Lung (tissue), 12 donors: ENCODE measurements around the gene KDM2B. TPM values are rescaled to one million over a fixed set of nuclear protein-coding genes. Genes with fewer than 3 reads are reported as not detected.

Experiments used
- ATAC-seq: fragments of 200-7000 bp; cut with Tn5 transposase; one replicate; pipeline ENCODE4 v1.9.1; 2020; ENCODE audit warnings: moderate number of reproducible peaks; ENCODE audit not compliant: insufficient read depth, low FRiP score
- DNase-seq, 3 donors: peaks; one replicate each; pipeline ENCODE4 v3.0.0-alpha.2; 2013 to 2017
- H3K27ac ChIP-seq, 2 donors: one replicate each; pipeline ENCODE4 v1.5.1; 2013; ENCODE audit warnings: mild to moderate bottlenecking in 2 of 2, moderate library complexity in 2 of 2, control low read depth in 1 of 2, inconsistent platforms in 1 of 2, low read depth in 1 of 2, low read length in 1 of 2
- H3K27me3 ChIP-seq, 3 donors: one replicate each; pipeline ENCODE4 v1.5.1; 2013; ENCODE audit warnings: low read length in 2 of 3; ENCODE audit not compliant: control insufficient read depth in 3 of 3, insufficient read depth in 3 of 3
- H3K36me3 ChIP-seq, 4 donors: one replicate each; pipeline ENCODE4 v1.5.1; 2013; ENCODE audit warnings: low read length in 4 of 4, mild to moderate bottlenecking in 1 of 4, moderate library complexity in 1 of 4; ENCODE audit not compliant: control insufficient read depth in 4 of 4, insufficient read depth in 4 of 4
- H3K4me1 ChIP-seq, 5 donors: one replicate each; pipeline ENCODE4 v1.5.1; 2013; ENCODE audit warnings: low read length in 5 of 5, mild to moderate bottlenecking in 2 of 5, moderate library complexity in 1 of 5; ENCODE audit not compliant: control insufficient read depth in 5 of 5, insufficient read depth in 5 of 5
- H3K4me3 ChIP-seq: one replicate; pipeline ENCODE4 v1.5.1; 2013; ENCODE audit warnings: mild to moderate bottlenecking, control low read depth, moderate library complexity
- H3K9ac ChIP-seq, 2 donors: one replicate each; pipeline ENCODE4 v1.5.1; 2013; ENCODE audit warnings: low read length in 2 of 2, control low read depth in 1 of 2; ENCODE audit not compliant: insufficient read depth in 1 of 2
- H3K9me3 ChIP-seq, 4 donors: one replicate each; pipeline ENCODE4 v1.5.1; 2013; ENCODE audit warnings: low read length in 3 of 4, mild to moderate bottlenecking in 1 of 4, moderate library complexity in 1 of 4; ENCODE audit not compliant: control insufficient read depth in 4 of 4, insufficient read depth in 3 of 4
- WGBS, 2 donors: extraction: QIAGEN DNeasy Blood & Tissue Kit; methylation state at CpG; one replicate each; pipeline ENCODE4 v1.1.7; 2013; 5-methylcytosine and 5-hydroxymethylcytosine counted together
- polyA plus RNA-seq, 2 donors: library from polyadenylated mRNA; stranded (reverse); fragments of 200-250 nt; gene quantifications; one replicate each; pipeline ENCODE4 v1.2.1, GENCODE V29; 2013
- total RNA-seq, 2 donors: library from RNA; depleted of rRNA in 1 of 2; stranded (reverse); fragments of >200 nt in 1 of 2; gene quantifications; one replicate each; pipeline ENCODE4 v1.2.1, GENCODE V29; 2014 to 2021
- TF ChIP-seq, protein P1 (sequence below): IDR thresholded peaks from 2 replicates; pipeline ENCODE4 v1.5.1; 2012; ENCODE audit warnings: mild to moderate bottlenecking; ENCODE audit errors: control extremely low read depth, extremely low read depth
- donor health status: control.
- donor health status: control.
- donor health status: Bipolar disorder and iron deficiency.
- donor health status: healthy.
- donor health status: DM: yes; HTN: yes; CAD: no.

The KDM2B gene
- total and polyA plus RNA-seq, 4 donors, result 13.8 to 44.5 (median 24.6) TPM

GRCh38 chr12:121452985-121453360, 127.8 kb downstream of the KDM2B start:
- no peak for DNase-seq
- TF ChIP-seq, protein P1, sequence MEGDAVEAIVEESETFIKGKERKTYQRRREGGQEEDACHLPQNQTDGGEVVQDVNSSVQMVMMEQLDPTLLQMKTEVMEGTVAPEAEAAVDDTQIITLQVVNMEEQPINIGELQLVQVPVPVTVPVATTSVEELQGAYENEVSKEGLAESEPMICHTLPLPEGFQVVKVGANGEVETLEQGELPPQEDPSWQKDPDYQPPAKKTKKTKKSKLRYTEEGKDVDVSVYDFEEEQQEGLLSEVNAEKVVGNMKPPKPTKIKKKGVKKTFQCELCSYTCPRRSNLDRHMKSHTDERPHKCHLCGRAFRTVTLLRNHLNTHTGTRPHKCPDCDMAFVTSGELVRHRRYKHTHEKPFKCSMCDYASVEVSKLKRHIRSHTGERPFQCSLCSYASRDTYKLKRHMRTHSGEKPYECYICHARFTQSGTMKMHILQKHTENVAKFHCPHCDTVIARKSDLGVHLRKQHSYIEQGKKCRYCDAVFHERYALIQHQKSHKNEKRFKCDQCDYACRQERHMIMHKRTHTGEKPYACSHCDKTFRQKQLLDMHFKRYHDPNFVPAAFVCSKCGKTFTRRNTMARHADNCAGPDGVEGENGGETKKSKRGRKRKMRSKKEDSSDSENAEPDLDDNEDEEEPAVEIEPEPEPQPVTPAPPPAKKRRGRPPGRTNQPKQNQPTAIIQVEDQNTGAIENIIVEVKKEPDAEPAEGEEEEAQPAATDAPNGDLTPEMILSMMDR, result no peak
- Histone ChIP-seq H3K9ac (no peak overlapping the region), H3K9me3 (no peaks in the 10 kb centered on the region), H3K4me1 (peaks cover 0 to 11% (median 0%) of the 10 kb centered on the region in 5 donors), H3K36me3 (peaks cover 0 to 24% (median 7%) of the 10 kb centered on the region in 4 donors), H3K4me3 (no peak overlapping the region), H3K27me3 (no peaks in the 10 kb centered on the region), H3K27ac (peak overlapping the region in 1 of 2 donors; percentile 32)
- ATAC-seq, result no peak
- 89 to 90% methylated on average over 39 of the region's 39 CpGs for WGBS, 2 donors

DNA sequence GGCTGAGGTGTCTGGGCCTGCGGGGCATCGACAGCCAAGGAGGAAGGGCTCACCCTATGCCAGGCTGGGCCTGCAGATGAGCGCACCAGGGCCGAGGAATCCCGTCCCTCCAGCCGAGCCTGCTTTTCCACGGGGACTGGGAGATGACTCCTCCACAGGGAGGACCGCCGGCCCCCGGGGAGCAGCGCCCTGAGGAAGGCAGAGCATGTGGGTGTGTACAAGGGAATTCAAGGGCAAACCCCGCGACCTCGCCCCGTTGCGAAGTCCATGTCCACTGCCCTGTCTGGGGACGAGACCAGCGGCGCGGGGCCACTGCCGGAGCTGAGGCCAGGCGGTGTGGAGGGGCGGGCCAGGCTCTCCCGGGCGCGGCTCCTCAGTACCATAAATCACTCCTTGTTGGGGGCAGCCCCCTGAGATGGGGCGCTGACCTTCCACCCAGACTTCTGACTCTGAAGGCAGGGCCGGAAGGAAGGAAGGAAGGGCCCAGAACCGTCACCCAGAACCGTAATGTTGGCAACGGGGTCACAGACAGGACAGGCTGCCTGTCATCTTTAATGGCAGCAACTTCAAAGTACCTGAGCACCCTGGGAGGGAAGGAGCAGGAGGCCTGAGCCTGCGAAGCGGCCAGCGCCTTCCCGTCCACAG, 128.4 kb downstream of the KDM2B start:
- Histone ChIP-seq H3K27me3 (no peaks in the 10 kb centered on the region), H3K9ac (no peak overlapping the region), H3K27ac (peak overlapping the region in 1 of 2 donors; percentile 55), H3K4me3 (no peak overlapping the region), H3K4me1 (peaks cover 0 to 11% (median 0%) of the 10 kb centered on the region in 5 donors), H3K9me3 (no peaks in the 10 kb centered on the region), H3K36me3 (peaks cover 0 to 24% (median 7%) of the 10 kb centered on the region in 4 donors)
- DNase-seq, result no peak
- ATAC-seq, result no peak
- 53 to 64% methylated on average over 35 of the region's 35 CpGs for WGBS, 2 donors
- TF ChIP-seq, protein P1, result no peak

DNA sequence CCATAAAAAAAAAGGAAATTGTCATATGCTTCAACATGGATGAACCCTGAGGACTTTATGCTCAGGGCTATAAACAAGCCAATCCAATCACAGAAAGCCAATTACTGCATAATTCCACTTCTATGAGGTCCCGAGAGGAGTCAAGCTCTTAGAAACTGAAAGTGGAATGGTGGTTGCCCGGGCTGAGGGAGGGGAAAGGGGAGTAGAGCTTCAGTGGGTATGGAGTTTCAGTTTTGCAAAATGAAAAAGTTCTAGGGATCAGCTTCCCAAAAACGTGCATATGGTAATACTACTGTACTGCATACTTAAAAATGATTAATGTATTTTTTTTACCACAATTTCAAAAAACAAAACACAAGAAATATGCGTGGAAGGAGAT, 128.9 kb downstream of the KDM2B start:
- Histone ChIP-seq H3K9me3 (no peaks in the 10 kb centered on the region), H3K27ac (peak overlapping the region in 1 of 2 donors; percentile 55), H3K36me3 (peaks cover 0 to 24% (median 7%) of the 10 kb centered on the region in 4 donors), H3K27me3 (no peaks in the 10 kb centered on the region), H3K4me3 (no peak overlapping the region), H3K9ac (no peak overlapping the region), H3K4me1 (peaks cover 0 to 11% (median 0%) of the 10 kb centered on the region in 5 donors)
- DNase-seq, result no peak
- TF ChIP-seq, protein P1, result no peak
- WGBS, 2 donors, result 23 to 27% methylated on average over 4 of the region's 4 CpGs
- ATAC-seq, result no peak
